Rectal smooth muscle tissue (tissue), 1 donor: ENCODE results near the gene NXPE3.
A peak's percentile ranks its signal among the peaks of the same experiment; 100 is the strongest.

ENCODE experiments used
- H3K27ac ChIP-seq: one replicate; pipeline ENCODE4 v1.7.0; 2013; ENCODE audit warnings: low read depth, low read length, inconsistent platforms
- H3K27me3 ChIP-seq: one replicate; pipeline ENCODE4 v1.7.0; 2013; ENCODE audit warnings: low read length; ENCODE audit not compliant: control insufficient read depth, insufficient read depth
- H3K36me3 ChIP-seq: one replicate; pipeline ENCODE4 v1.7.0; 2013; ENCODE audit warnings: low read length; ENCODE audit not compliant: control insufficient read depth, insufficient read depth
- H3K4me1 ChIP-seq: one replicate; pipeline ENCODE4 v1.7.0; 2013; ENCODE audit warnings: low read length; ENCODE audit not compliant: control insufficient read depth, insufficient read depth
- H3K4me3 ChIP-seq: one replicate; pipeline ENCODE4 v1.7.0; 2013; ENCODE audit warnings: low read length
- H3K9ac ChIP-seq: one replicate; pipeline ENCODE4 v1.7.0; 2013; ENCODE audit warnings: low read length

The NXPE3 gene

GRCh38 chr3:101851072-101851770 lies 72.2 kb downstream of the NXPE3 start:
- peaks cover 32% of the 10 kb centered on the region for H3K36me3 ChIP-seq
- peak overlapping the region; percentile 98 for H3K27ac ChIP-seq
- peaks cover 17% of the 10 kb centered on the region for H3K4me1 ChIP-seq
- H3K9ac ChIP-seq, result no peak overlapping the region
- H3K4me3 ChIP-seq, result peak overlapping the region; percentile 77
- no peaks in the 10 kb centered on the region for H3K27me3 ChIP-seq

- Histone ChIP-seq H3K27ac (peak overlapping the region; percentile 98), H3K27me3 (no peaks in the 10 kb centered on the region), H3K36me3 (peaks cover 34% of the 10 kb centered on the region), H3K4me1 (peaks cover 17% of the 10 kb centered on the region), H3K9ac (no peak overlapping the region), H3K4me3 (peak overlapping the region; percentile 77)
Measured at GRCh38 chr3:101851850-101852714, 73.1 kb downstream of the NXPE3 start.

GRCh38 chr3:101852983-101853840 lies 74.2 kb downstream of the NXPE3 start:
- Histone ChIP-seq H3K36me3 (peaks cover 40% of the 10 kb centered on the region), H3K4me3 (peak overlapping the region; percentile 10), H3K27ac (no peak overlapping the region), H3K9ac (no peak overlapping the region), H3K4me1 (peaks cover 11% of the 10 kb centered on the region), H3K27me3 (no peaks in the 10 kb centered on the region)

GRCh38 chr3:101853982-101854381 lies 75.0 kb downstream of the NXPE3 start:
- Histone ChIP-seq H3K4me3 (no peak overlapping the region), H3K9ac (no peak overlapping the region), H3K36me3 (peaks cover 45% of the 10 kb centered on the region), H3K4me1 (peaks cover 5% of the 10 kb centered on the region), H3K27me3 (no peaks in the 10 kb centered on the region), H3K27ac (no peak overlapping the region)

- peaks cover 5% of the 10 kb centered on the region for H3K4me1 ChIP-seq
- H3K36me3 ChIP-seq, result peaks cover 45% of the 10 kb centered on the region
- H3K27me3 ChIP-seq, result no peaks in the 10 kb centered on the region
- no peak overlapping the region for H3K4me3 ChIP-seq
- H3K27ac ChIP-seq, result no peak overlapping the region
- H3K9ac ChIP-seq, result no peak overlapping the region
Measured at GRCh38 chr3:101854608-101855304, 75.7 kb downstream of the NXPE3 start.

- Histone ChIP-seq H3K9ac (no peak overlapping the region), H3K27ac (peak overlapping the region; percentile 0), H3K4me1 (no peaks in the 10 kb centered on the region)
Measured at GRCh38 chr3:101857301-101857741, 78.3 kb downstream of the NXPE3 start.

GRCh38 chr3:101858464-101859030 lies 79.5 kb downstream of the NXPE3 start:
- H3K36me3 ChIP-seq, result peaks cover 41% of the 10 kb centered on the region
- H3K4me1 ChIP-seq, result no peaks in the 10 kb centered on the region
- no peak overlapping the region for H3K4me3 ChIP-seq
- no peak overlapping the region for H3K9ac ChIP-seq
- H3K27ac ChIP-seq, result no peak overlapping the region
- H3K27me3 ChIP-seq, result no peaks in the 10 kb centered on the region

More at GRCh38 chr3:101857301-101857741, 78.3 kb downstream of the NXPE3 start:
- Histone ChIP-seq H3K27me3 (no peaks in the 10 kb centered on the region), H3K36me3 (peaks cover 46% of the 10 kb centered on the region), H3K4me3 (no peak overlapping the region)

- Histone ChIP-seq H3K36me3 (peaks cover 27% of the 10 kb centered on the region), H3K27ac (no peak overlapping the region), H3K9ac (no peak overlapping the region), H3K4me1 (no peaks in the 10 kb centered on the region), H3K4me3 (no peak overlapping the region), H3K27me3 (no peaks in the 10 kb centered on the region)
Measured at GRCh38 chr3:101859882-101860448, 81.0 kb downstream of the NXPE3 start.

GRCh38 chr3:101861212-101861788 lies 82.3 kb downstream of the NXPE3 start:
- Histone ChIP-seq H3K27ac (no peak overlapping the region), H3K4me3 (no peak overlapping the region), H3K36me3 (peaks cover 19% of the 10 kb centered on the region), H3K4me1 (no peaks in the 10 kb centered on the region), H3K27me3 (no peaks in the 10 kb centered on the region), H3K9ac (no peak overlapping the region)

GRCh38 chr3:101861789-101862415 lies 82.9 kb downstream of the NXPE3 start:
- no peaks in the 10 kb centered on the region for H3K27me3 ChIP-seq
- no peak overlapping the region for H3K9ac ChIP-seq
- peaks cover 18% of the 10 kb centered on the region for H3K36me3 ChIP-seq
- H3K27ac ChIP-seq, result no peak overlapping the region
- no peaks in the 10 kb centered on the region for H3K4me1 ChIP-seq
- H3K4me3 ChIP-seq, result no peak overlapping the region
